GM19238 (cell line): Measurements from ENCODE around the gene SYT2.
"Not testable (repeated sequence)": the region's sequence is repeated elsewhere in the genome, so short reads cannot be mapped to it uniquely, and the experiment has no call there.

Experiments
- DNase-seq: peaks from one replicate; pipeline ENCODE4 v3.0.0; 2011; ENCODE audit warnings: low spot score; ENCODE audit not compliant: insufficient read length

SYT2 gene

DNA sequence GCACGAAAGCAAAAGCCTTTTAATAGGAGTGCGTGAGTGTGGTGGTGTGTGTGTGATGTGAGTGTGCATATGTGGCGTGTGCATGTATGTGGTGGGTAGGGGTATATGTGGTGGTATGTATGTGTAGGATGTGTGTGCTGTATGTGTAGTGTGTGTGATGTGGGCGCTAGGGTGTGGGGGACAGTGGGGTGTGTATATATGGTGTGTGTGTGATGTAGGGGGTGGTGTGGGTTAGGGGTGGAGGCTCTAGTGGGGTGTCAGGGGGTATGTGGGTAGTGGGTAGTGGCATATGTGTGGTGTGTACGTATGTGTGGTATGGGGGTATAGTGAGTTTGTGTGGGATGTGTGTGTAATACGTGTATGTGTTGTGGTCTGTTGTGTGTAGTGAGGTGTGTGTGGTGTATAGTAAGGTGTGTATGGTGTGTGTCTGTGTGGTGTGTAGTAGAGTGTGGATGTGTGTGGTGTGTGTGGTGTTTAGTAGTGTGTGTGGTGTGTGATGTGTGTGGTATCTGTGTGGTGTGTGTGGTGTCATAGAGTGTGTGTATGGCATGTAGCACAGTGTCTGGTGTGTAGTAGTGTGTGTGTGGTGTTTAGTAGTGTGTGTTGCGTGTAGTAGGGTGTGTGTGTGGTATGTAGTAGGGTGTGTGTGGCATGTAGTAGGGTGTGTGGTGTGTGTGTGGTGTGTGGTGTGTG, 86.0 kb downstream of the SYT2 start:
- no peak for DNase-seq

DNA sequence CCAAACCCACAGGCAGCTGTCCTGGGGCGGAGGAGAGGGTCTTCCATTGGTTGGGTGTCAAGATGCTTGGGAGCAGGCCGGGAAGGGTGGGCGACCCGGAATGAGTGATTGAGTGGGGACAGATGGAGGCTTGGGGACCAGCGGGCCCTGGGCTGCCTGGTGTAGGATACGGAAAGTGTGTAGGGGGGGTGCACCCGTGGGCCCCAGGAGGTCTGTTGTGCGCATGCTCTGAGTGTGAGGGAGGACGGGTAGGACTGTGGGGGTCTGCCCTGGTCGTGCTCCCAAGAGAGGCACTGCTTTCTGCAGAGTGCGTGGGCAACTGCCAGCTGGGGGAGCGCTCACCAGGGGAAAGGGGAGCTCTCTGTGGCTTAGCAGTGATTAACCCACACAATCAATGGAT, 86.8 kb downstream of the SYT2 start:
- not testable (repeated sequence) for DNase-seq

DNA sequence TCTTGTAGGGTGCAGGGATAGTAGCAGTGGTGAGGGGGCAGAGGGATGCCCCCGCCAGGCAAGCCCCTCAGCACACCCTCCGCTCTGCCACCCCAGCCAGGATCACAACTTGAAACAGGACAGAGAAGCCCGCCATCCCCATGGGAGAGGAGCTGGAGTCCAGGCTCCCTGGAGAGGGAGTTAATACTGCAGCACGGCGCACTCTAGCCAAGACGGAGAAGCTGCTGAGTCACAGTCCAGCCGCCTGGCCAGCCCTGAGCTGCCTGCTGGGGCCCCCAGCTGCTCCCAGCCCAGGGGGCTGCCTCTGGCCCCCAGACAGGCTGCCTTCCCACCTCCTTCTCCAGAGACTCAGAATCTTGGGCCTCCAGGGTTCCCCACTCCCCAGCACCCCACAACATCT, 87.2 kb downstream of the SYT2 start:
- DNase-seq = no peak

DNA sequence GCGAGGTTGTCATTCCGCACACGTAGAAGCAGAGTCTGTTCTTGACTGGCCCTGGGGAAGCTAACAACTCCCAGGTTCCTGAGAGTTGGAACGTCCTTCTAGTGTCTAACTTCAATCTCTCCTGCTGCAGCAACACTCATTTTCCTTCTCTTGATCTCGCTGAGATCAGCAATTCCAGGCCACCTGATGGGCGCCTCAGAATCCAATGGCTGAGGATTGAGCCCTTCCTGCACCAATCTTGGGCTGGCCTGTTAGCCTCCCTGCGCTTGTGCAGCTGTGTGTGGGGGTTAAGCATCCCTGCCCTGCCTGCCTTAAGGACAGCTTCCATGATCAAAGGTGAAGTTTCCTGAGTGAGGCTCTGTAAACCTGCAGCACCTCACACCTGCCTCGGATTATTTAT, 87.9 kb downstream of the SYT2 start:
- DNase-seq = no peak

GRCh38 chr1:202621446-202621845, 88.8 kb downstream of the SYT2 start:
- no peak for DNase-seq

GRCh38 chr1:202620036-202620435, 90.2 kb downstream of the SYT2 start:
- not testable (repeated sequence) for DNase-seq

DNA sequence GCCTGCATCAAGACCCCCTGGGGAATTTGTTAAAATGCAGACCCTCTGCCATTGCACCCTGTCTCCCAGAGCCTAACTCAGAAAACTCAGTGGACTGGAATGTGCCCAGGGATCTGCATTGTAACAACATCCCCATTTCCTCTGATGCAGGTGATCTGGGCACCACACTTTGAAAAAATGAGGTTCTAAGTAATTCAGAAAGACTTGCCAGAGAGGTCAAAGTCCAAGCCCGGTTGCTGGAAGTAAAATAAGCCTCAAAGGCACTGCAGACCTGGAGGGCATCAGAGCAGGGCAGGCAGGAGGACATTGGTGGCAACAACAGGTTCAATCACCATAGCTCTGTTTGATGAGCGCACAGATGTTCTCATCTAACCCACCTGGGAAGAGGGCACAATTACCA, 90.7 kb downstream of the SYT2 start:
- no peak for DNase-seq

DNA sequence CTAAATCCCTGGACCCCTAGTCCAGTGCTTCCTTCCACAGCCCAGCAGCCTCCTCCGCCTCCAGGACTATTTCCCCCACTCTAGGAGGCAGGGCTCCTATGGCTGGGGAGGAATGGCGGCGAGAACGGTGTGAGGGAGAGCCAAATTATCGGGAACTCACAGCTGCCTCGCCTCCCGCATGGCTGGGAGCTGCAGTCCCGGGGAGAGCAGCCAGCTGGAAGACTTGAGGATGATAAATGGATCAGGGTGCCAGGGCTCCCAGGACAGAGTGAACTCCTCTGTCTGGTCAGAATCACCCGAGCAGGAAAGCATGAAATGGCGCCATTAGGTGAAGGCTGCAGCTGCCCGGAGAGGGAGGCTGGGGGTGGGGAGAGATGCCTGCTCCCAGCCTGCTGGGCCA, 91.2 kb downstream of the SYT2 start:
- not testable (repeated sequence) for DNase-seq

- DNase-seq = no peak
Observed at GRCh38 chr1:202616355-202616915, 93.8 kb downstream of the SYT2 start.

DNA sequence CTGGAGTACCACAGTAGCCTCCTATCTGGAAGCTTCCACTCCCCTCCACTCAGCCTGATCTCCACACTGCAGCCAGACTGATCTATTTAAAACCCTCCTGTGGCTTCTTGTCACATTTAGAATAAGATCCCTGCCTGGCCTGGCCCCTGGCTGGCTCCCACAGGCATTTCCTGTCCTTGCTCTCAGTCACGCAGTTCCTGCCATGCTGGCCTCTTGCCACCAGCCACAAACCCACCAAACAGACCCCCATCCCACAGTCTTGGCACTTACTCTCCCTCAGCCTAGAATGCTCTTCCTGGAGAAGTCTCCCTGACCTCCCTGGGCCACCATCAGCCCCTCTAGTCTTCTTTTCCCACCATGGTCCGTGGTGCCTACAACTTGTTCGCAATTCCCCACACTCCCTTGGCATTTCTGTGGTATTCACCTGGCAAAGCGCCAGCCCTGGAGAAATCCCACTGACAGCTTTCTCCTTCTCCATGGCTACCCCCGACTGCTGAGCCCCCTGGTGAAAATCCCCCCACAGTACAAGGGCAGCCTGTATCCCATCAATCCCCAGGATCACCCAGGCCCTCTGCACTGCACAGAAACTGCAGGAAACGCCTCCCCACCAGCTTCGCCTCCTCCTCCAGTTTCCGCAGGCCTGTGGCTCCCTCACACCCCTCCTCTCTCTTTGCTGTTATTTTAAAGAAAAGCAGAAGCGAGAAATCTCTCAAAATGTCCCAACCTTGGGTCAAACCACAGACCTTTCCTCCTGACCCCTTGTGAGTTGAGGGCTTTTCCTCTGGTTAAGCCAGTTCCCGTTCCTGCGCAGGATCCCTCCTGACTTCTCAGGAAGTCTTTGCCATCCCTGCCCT, 94.5 kb downstream of the SYT2 start:
- peak; percentile 67 for DNase-seq

DNA sequence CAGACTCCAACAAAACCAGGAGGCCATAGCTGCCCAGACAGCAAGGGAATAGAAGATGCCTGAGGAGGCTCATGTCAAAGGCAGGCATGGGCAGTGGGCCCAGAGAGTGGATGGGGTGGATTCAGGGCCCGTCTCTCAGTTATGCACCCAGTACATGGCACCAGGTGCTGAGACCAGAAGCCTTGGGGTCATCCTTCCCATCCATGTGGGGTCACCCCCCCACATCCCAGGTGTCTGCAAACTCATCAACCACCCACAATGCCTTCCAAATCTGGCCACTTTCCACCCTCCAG, 95.1 kb downstream of the SYT2 start:
- DNase-seq = not testable (repeated sequence)

DNA sequence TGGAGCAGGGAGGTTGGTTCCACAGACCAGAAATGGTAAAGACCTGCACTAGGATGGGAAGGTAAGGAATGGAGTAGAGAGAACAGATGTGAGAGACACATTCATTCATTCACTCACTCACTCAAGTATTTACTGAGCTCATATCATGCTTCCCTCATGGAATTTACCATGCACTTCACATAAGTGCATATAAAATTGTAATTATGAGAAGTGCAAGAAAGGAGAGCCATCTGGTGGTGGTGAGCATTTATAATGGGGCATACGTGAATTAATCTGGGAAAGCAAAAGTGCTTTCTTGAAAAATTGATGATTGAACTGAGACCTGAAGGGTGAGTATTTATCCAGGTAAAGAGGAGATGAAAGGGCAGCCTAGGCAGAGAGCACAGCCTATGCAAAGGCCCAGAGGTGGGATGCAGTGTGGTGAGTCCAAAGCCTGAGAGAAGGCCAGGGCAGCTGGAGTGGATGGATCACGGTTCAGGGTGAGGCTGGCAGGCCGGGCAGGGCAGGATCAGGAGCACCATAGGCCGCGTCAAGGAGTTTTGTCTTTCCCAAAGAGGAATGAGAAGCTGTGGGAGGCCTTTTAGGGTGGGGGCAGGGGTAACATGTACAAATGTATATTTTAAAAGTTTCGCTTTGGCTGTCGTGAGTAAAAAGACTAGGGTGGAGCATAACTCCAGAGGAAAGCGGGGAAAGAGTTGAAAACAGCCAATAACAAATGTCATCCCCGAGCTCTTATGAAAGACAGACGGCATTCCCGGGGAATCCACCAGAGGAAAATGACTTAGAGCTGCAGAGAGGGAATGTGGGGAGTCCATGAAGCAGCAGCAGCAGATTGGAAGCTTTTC, 95.7 kb downstream of the SYT2 start:
- not testable (repeated sequence) for DNase-seq

DNA sequence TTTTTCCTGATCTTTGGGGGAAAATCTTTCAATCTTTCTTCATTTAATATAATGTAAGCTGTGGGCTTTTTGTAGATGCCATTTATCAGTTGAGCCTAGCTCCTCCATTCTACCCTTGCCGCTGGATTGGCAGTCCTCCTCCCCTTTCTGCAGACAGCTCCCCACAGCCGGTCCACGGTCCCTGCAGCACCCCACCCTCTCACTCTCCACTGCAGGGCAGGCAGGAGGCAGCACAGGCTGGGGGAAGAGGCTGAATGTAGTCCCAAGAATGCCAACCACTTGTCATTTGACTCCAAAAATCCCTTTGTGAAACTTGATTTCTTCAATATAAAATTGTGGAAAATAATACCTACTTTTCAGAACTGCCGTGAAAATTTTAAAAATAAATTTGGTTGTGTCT, 96.7 kb downstream of the SYT2 start:
- no peak for DNase-seq

DNA sequence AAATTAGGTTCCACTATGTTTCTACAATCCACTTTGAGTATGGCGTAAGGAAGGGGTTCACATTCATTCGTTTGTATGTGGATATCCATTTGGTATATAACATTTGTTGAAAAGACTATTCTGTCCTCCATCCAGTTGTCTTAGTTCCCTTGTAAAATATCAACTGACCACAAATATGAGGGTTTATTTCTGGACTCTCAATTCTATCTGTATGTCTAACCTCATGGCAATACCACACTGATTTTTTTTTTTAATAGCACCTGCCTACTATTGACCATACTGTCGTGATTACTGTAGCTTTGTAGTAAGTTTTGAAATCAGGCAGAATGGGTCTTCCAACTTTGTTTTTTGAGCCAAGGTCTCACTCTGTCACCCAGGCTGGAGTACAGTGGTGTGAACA, 98.2 kb downstream of the SYT2 start:
- not testable (repeated sequence) for DNase-seq

- no peak for DNase-seq
Observed at GRCh38 chr1:202605515-202605914, 104.7 kb downstream of the SYT2 start.

GRCh38 chr1:202603435-202603834, 106.8 kb downstream of the SYT2 start:
- DNase-seq = no peak

DNA sequence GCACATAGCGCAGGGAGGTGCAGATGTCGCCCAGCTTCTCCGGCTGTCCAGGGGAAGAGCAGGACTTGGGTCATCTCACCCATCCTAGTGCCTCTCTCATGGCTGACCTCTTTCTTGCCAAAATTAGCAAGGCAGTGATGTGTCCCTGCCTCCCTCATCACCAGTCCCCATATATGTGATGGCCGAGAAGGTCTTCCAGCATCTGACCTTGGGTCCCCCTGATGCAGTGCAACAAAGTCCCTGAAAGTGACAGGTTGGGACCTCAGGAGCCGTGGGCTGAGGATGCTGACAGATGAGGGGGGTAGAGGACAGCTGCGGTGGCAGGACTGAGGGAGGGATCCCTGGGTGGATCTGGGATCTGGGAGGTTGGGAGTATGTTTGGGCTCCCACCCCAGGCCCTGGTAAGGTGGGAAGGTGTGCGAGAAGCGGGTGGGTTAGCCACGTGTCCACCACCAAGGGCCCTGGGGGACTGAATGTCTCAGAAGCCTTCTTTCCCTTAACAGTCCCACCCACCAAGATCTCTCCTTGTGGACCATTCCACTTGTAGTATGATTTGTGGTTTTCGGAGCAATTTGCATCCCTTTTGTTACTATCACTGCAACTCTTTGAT, 109.7 kb downstream of the SYT2 start:
- DNase-seq = no peak

DNA sequence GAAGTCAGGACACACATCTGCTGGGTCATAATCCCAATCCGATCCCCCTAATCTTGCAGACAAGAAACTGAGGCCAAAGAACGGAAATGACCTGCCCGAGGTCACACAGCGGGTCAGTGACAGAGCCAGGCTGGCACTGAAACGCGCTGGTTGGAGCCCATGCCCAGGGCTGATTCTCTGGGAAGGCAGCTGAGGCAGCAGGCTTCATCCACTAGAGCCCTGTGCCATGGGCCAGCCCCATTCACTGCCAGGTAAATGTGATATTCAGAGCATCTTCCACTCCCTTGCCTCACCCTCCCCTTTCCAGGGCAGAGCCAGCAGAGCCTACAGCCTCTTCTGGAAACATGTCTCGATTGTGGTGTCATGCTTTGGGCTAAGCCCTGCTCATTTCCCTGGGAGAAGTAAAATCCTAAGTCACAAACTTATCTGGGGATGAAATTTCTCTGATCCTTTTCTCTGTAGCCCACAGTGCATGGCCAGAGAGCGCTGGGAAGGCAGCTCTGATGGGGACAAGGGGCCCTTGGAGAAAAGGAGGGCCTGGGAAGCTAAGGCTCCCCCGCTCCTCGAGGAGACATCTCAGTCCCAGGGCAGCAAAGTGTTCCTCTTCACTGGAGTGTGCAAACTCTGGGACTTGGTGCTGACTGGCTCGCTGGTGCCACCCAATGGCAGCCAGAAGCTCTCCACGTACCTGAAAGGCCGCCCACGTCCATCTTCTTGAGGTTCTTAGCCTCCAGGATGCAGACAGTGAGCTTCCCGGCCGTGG, 110.4 kb downstream of the SYT2 start:
- peak; percentile 60 for DNase-seq

DNA sequence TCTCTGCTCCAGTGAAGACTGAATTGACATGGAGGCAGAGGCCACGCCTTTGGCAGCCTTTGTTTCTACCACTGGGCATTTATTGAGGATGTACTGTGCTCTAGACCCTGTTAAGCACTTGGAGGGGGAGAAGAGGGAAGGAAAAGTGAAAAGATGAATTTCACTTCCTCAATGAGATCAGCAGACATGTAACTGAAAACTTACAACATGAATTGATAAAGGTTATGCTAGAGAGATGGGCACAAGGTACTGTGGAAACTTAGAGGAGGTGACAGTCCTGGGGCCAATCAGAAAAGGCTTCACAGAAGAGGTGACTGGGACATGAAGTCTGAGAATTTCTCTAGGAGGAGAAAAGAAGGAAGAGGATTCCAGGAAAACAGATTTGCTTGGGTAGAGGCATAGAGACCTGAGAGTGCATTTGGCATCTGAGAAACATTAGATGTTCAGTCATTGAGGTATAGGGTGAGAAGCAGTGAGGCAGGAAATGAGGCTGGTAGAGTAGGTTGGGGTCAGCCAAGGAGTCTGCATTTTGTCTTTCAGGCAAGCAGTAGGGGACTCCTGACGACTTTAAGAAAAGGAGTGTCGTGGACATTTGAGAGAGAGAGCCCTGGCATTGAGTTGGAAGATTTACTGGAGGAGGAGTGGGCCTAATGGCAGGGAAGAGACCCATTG, 113.0 kb downstream of the SYT2 start:
- DNase-seq = no peak

DNA sequence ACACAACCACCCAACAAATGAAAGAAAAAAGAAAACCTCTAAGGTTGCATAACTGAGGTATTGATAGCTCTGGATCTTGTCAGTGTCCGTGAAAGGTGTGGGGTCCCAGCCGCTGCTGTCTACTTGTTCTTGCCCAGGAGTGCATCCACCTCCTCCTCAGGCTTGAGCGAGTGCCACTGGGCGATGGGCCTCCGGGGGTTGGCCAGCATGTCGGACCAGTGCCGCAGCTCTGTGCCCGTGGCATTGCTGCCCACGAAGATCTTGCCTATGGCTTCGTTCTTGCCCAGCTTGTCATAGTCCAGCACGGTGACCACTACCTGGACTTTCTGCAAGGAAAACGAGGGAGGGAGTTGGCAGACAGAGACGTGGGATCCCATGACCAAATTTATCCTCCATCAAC, 113.6 kb downstream of the SYT2 start:
- no peak for DNase-seq
